NB4 (cell line): Measurements from ENCODE around the gene FPGS.
A peak's percentile ranks its signal among the peaks of the same experiment; 100 is the strongest.
"Not testable (repeated sequence)": the region's sequence is repeated elsewhere in the genome, so short reads cannot be mapped to it uniquely, and the experiment has no call there.

Experiments
- DNase-seq: peaks from one replicate; pipeline ENCODE4 v3.0.0; 2010; ENCODE audit warnings: low read depth
- H3K4me3 ChIP-seq: one replicate; pipeline ENCODE4 v1.5.1; 2011; ENCODE audit warnings: mild to moderate bottlenecking, low read depth, low read length, moderate library complexity
- CTCF ChIP-seq: IDR thresholded peaks from one replicate; pipeline ENCODE4 v1.5.1; 2012; ENCODE audit warnings: low read depth, low read length
- MAX ChIP-seq: IDR thresholded peaks from 2 replicates; pipeline ENCODE4 v1.6.1; 2011; ENCODE audit warnings: low read depth, low read length
- MYC ChIP-seq: IDR thresholded peaks from 2 replicates; pipeline ENCODE4 v1.6.1; 2011; ENCODE audit warnings: low read depth, low read length
- POLR2A ChIP-seq: IDR thresholded peaks from 2 replicates; pipeline ENCODE4 v1.6.1; 2011; ENCODE audit warnings: mild to moderate bottlenecking; ENCODE audit not compliant: insufficient read length; ENCODE audit errors: extremely low read depth

Gene FPGS

GRCh38 chr9:127779136-127779981, 23.3 kb upstream of the FPGS start:
- TF ChIP-seq MYC (no peak), MAX (0 out of 2 replicates have a peak, but pooled peaks have one; percentile 10), CTCF (no peak), POLR2A (no peak)
- DNase-seq, result peak; percentile 67
- peak overlapping the region; percentile 25 for H3K4me3 ChIP-seq

GRCh38 chr9:127780126-127780885, 22.4 kb upstream of the FPGS start:
- no peak overlapping the region for H3K4me3 ChIP-seq
- TF ChIP-seq POLR2A, result no peak
- TF ChIP-seq CTCF, result no peak
- no peak for TF ChIP-seq MYC
- TF ChIP-seq MAX, result no peak
- peak; percentile 32 for DNase-seq

- H3K4me3 ChIP-seq, result not testable (repeated sequence)
- DNase-seq, result peak; percentile 75
These were observed 21.8 kb upstream of the FPGS start for GRCh38 chr9:127780909-127781308.

- no peak overlapping the region for H3K4me3 ChIP-seq
- peak; percentile 48 for DNase-seq
- TF ChIP-seq CTCF (no peak), MYC (no peak)
These were observed 20.9 kb upstream of the FPGS start for GRCh38 chr9:127781806-127782205.

GRCh38 chr9:127783111-127784008, 19.3 kb upstream of the FPGS start:
- H3K4me3 ChIP-seq, result peak overlapping the region; percentile 36
- TF ChIP-seq CTCF, result no peak
- peak; percentile 20; the same call in 1 of the 2 replicates for TF ChIP-seq MAX
- no peak for TF ChIP-seq POLR2A
- TF ChIP-seq MYC, result no peak; the same call in 1 of the 2 replicates
- DNase-seq, result peak; percentile 98
